Measurements from ENCODE around the gene AP3B1.

GRCh38 chr5:78151594-78152271 lies 142.8 kb downstream of the AP3B1 start:
- TF ChIP-seq CTCF (IDR thresholded peaks at IDR 0.05) = no peak
- TF ChIP-seq ZFX (IDR thresholded peaks at IDR 0.05; ENCODE audit: borderline replicate concordance) = no peak

Data from 22Rv1 (cell line).